Transverse colon (tissue), 4 donors: Measurements from ENCODE around the gene KIF12. TPM values are rescaled to one million over a fixed set of nuclear protein-coding genes. Genes with fewer than 3 reads are reported as not detected.

Experiments used
- DNase-seq: peaks from one replicate; pipeline ENCODE4 v3.0.0-alpha.2; 2019
- H3K27ac ChIP-seq, 4 donors: fragments of 200-600 bp; sonication (generic); 2 replicates each; pipeline ENCODE4 v1.5.1; 2016 to 2018; ENCODE audit warnings: inconsistent platforms in 4 of 4
- H3K27me3 ChIP-seq: fragments of 200-600 bp; sonication (generic); 2 replicates; pipeline ENCODE4 v1.5.1; 2017; ENCODE audit warnings: inconsistent platforms
- H3K36me3 ChIP-seq, 4 donors: fragments of 200-600 bp; sonication (generic); 2 replicates each; pipeline ENCODE4 v1.5.1; 2017 to 2019; ENCODE audit warnings: inconsistent platforms in 4 of 4
- H3K4me1 ChIP-seq, 4 donors: fragments of 200-600 bp; sonication (generic); 2 replicates each; pipeline ENCODE4 v1.5.1; 2017 to 2020; ENCODE audit warnings: inconsistent platforms in 4 of 4
- H3K4me3 ChIP-seq, 4 donors: fragments of 200-600 bp; sonication (generic); 1 replicate in 1 of 4; 2 replicates in 3 of 4; pipeline versions ENCODE4 v1.5.1 to v1.6.1; 2017 to 2019; ENCODE audit warnings: inconsistent platforms in 4 of 4
- H3K9me3 ChIP-seq, 2 donors: fragments of 200-600 bp; sonication (generic); 2 replicates each; pipeline ENCODE4 v1.5.1; 2017 to 2019; ENCODE audit warnings: inconsistent platforms in 2 of 2
- CTCF ChIP-seq, 5 experiments: fragments of 200-600 bp in 3 of 5; fragments of 450-650 bp in 2 of 5; sonication (generic) in 3 of 5; IDR thresholded peaks; 1 replicate in 2 of 5; 2 replicates in 3 of 5; pipeline ENCODE4 v1.5.1; 2016 to 2017; ENCODE audit warnings: antibody characterized with exemption in 5 of 5, inconsistent platforms in 3 of 5, mild to moderate bottlenecking in 2 of 5, moderate library complexity in 1 of 5
- EP300 ChIP-seq: sonication (generic); formaldehyde crosslinking; IDR thresholded peaks from one replicate; pipeline ENCODE4 v1.6.1; 2017; ENCODE audit warnings: antibody characterized with exemption, low read depth
- POLR2A ChIP-seq: fragments of 450-650 bp; IDR thresholded peaks from one replicate; pipeline ENCODE4 v1.6.1; 2016; ENCODE audit warnings: antibody characterized with exemption, mild to moderate bottlenecking, moderate library complexity
- POLR2AphosphoS5 ChIP-seq, 3 donors: sonication (generic); formaldehyde crosslinking; IDR thresholded peaks; one replicate each; pipeline ENCODE4 v1.6.1; 2016; ENCODE audit warnings: antibody characterized with exemption in 3 of 3
- WGBS, 2 donors: methylation state at CpG; one replicate each; pipeline ENCODE4 v1.1.5; 2018; ENCODE audit warnings: low coverage in 1 of 2; 5-methylcytosine and 5-hydroxymethylcytosine counted together
- in situ Hi-C, 4 donors: fragments of 200-750 bp; cut with MboI; loops; one replicate each; pipeline versions ENCODE4 v1.15.0 to v1.15.1; 2017; ENCODE audit warnings: low sequenced_read_pairs in 3 of 4, low pct_ligation_motif_present in 1 of 4, low pct_unique_long_range_greater_than_20kb in 1 of 4
- intact Hi-C: fragments of 100-400 bp; cut with DNase I; formaldehyde crosslinking; loops from one replicate; pipeline ENCODE4 v1.15.1; 2023; ENCODE audit warnings: low total_unique reads
- total RNA-seq, 4 donors: library from RNA; depleted of rRNA; stranded (reverse); fragments of >200 nt; gene quantifications; one replicate each; pipeline ENCODE4 v1.1.0, GENCODE V29; 2016

Gene KIF12
- total RNA-seq, 4 donors from 2014 or later, result 10.6 to 37.2 (median 20.0) TPM

GRCh38 chr9:114125476-114126013, 26.5 kb upstream of the KIF12 start:
- H3K27me3 ChIP-seq, result no peaks in the 10 kb centered on the region
- 82% methylated on average over 10 of the region's 10 CpGs; no CpG with 5 or more reads in 1 of the 2 donors for WGBS, 2 donors
- no peak for DNase-seq
- TF ChIP-seq EP300 (no peak), CTCF (IDR thresholded peaks at IDR 0.05) (no peak), POLR2A (no peak), POLR2AphosphoS5 (IDR thresholded peaks at IDR 0.05) (no peak)
- intact Hi-C loops (no loop called here), in situ Hi-C loops (no loop called here)
- H3K36me3 ChIP-seq, result no peaks in the 10 kb centered on the region
- H3K4me3 ChIP-seq, result no peak overlapping the region
- no peaks in the 10 kb centered on the region for H3K9me3 ChIP-seq
- H3K27ac ChIP-seq, result no peak overlapping the region
- no peaks in the 10 kb centered on the region for H3K4me1 ChIP-seq

- Histone ChIP-seq H3K9me3 (no peaks in the 10 kb centered on the region), H3K27ac (no peak overlapping the region), H3K4me1 (peaks cover 0 to 4% (median 0%) of the 10 kb centered on the region in 4 donors), H3K27me3 (no peaks in the 10 kb centered on the region), H3K36me3 (no peaks in the 10 kb centered on the region), H3K4me3 (no peak overlapping the region)
- in situ Hi-C loops, result no loop called here
- DNase-seq, result no peak
- intact Hi-C loops, result no loop called here
- WGBS, 2 donors, result 84 to 86% methylated on average over 4 to 13 of the region's 13 CpGs
- TF ChIP-seq POLR2AphosphoS5 (IDR thresholded peaks at IDR 0.05) (no peak), POLR2A (no peak), CTCF (IDR thresholded peaks at IDR 0.05) (no peak), EP300 (no peak)
Measured at GRCh38 chr9:114124666-114125475, 25.8 kb upstream of the KIF12 start.

- in situ Hi-C loops (no loop called here), intact Hi-C loops (no loop called here)
- Histone ChIP-seq H3K27me3 (no peaks in the 10 kb centered on the region), H3K9me3 (no peaks in the 10 kb centered on the region), H3K4me1 (peaks cover 0 to 5% (median 0%) of the 10 kb centered on the region in 4 donors), H3K4me3 (no peak overlapping the region), H3K27ac (no peak overlapping the region), H3K36me3 (no peaks in the 10 kb centered on the region)
- 47 to 91% methylated on average over 1 of the region's 1 CpG for WGBS, 2 donors
- TF ChIP-seq POLR2AphosphoS5 (IDR thresholded peaks at IDR 0.05) (no peak), CTCF (IDR thresholded peaks at IDR 0.05) (no peak), EP300 (no peak), POLR2A (no peak)
- no peak for DNase-seq
Measured at GRCh38 chr9:114124138-114124537, 25.0 kb upstream of the KIF12 start.

GRCh38 chr9:114123031-114123977, 24.2 kb upstream of the KIF12 start:
- no peak overlapping the region for H3K4me3 ChIP-seq
- DNase-seq, result no peak
- H3K36me3 ChIP-seq, result no peaks in the 10 kb centered on the region
- peaks cover 0 to 5% (median 0%) of the 10 kb centered on the region in 4 donors for H3K4me1 ChIP-seq
- no peak for TF ChIP-seq POLR2AphosphoS5 (IDR thresholded peaks at IDR 0.05)
- no peak for TF ChIP-seq CTCF (IDR thresholded peaks at IDR 0.05)
- intact Hi-C loops, result no loop called here
- no peaks in the 10 kb centered on the region for H3K27me3 ChIP-seq
- in situ Hi-C loops, result no loop called here
- no peaks in the 10 kb centered on the region for H3K9me3 ChIP-seq
- no peak overlapping the region for H3K27ac ChIP-seq
- WGBS, 2 donors, result 79% methylated on average over 9 of the region's 9 CpGs; no CpG with 5 or more reads in 1 of the 2 donors
